GM18499 (cell line): ENCODE measurements around the gene TUBB1.
A peak's percentile ranks its signal among the peaks of the same experiment; 100 is the strongest.
"Not testable (repeated sequence)": the region's sequence is repeated elsewhere in the genome, so short reads cannot be mapped to it uniquely, and the experiment has no call there.

ENCODE experiments used
- ATAC-seq: cut with Tn5 transposase; IDR thresholded peaks from one replicate; pipeline ENCODE4 v1.9.1; 2021; ENCODE audit warnings: moderate number of reproducible peaks; ENCODE audit not compliant: insufficient read depth, unreplicated experiment

Gene TUBB1

DNA sequence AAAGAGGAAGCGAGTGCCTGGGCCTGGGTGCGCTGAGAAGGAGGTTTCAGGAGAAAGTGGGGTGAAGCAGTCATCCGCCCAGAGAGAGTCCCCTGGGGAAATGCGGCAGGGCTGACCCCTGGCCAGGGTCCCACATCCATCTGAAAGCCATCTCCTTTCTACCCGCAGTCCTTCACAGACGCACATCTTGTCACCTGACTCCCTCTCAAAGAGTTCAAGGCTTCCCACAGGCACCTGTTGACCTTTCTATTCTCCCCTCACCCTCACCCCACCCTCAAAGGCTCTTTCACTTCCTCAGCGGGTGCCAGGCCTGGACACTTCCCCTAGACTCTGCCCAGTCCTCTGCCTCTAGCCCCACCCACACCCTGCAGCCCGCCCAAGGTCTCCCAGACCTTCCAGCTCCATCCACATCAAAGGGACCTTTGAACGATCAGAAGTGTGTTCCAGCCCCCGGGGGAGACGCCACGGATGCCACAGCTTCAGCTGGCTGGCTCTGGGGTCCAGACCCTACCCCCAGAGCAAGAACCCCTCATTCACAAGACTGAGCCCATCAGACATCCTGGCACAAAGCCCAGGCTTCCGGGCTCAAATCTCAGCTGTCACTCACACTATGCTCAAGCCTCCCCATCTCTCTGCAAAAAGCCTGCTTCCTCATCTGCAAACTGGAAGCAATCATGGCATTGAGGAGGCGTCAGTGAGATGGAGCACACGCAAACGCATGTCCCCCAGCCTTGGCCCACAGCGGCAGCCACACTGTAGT lies 14.3 kb upstream of the TUBB1 start:
- peak; percentile 32 for ATAC-seq

GRCh38 chr20:59005523-59006166 lies 13.6 kb upstream of the TUBB1 start:
- ATAC-seq = no peak

DNA sequence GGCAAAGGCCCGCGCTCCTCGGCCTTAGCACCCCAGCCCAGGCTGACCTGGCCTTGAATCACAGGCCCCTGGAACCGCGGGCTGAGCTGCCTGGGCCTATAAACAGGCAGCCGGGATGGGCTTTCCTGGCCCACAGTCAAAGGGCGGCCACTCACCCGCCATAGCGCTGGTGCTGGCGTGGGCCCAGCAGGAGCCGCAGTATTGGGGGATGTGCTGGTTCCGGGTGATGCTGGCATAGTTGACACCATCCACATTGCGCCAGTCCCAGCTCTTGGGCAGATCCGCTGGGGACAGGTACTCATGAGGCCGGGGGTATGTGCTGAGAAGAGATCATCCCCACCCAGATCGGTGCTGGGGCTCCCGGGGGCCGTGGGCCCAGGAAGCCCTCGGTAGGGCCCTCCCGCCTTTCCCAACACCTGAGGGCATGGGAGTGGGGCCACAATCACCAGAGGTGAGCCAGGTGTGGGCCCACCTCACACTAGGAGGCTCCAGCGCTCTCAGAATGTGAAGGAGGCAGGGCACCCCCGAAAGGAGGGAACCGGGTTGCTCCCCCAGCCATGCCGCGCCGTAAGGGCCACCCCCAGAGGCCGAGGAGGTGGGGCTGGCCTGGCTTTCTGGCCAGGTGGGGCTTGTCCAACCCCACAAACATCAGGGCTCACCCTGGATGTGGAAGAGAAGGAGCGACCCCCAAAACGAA lies 12.9 kb upstream of the TUBB1 start:
- ATAC-seq = no peak

DNA sequence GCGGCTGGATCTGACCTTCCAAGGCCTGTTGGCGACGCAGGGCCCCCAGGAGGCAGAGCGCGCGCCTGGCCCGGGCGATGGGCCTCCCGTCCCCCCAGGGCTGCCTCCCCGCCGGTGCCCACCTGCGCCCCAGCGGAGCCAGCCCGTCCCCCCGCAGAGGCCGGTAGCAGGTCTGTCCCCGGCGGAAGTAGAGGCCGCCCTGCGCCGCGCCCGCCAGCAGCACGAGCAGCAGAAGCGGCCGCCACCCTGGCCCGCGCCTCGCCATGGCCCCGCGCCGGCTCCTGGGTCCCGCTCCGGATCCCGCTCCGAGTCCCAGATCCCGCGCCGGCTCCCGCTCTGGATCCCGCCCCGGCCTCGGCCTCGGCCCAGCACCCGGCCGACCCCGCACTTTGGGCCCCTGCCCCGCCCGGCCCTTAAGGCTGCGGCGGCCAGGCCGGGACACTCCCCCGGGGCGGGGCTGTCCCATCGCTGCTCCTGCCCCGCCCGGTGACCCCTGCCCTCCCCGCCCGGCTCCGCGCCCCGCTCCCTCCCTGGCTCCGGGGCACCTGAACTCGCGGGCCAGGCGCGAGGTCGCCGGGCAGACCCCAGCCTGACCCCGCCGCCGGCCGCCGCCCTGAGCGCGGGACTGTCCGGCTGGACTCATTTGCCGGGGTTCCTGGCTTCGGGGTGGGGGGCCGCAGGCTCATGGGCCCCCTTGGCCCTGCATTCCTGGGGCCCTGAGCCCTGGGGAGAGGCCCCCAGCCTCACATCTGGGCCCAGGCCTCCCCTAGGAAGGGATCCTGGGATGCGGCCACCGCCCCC lies 12.2 kb upstream of the TUBB1 start, which contains the start of gene CTSZ:
Gene CTSZ (minus strand): TSS at position 391 of the 801 bp plus-strand sequence. CDS start 126 bp downstream, at position 265.
- ATAC-seq = no peak

DNA sequence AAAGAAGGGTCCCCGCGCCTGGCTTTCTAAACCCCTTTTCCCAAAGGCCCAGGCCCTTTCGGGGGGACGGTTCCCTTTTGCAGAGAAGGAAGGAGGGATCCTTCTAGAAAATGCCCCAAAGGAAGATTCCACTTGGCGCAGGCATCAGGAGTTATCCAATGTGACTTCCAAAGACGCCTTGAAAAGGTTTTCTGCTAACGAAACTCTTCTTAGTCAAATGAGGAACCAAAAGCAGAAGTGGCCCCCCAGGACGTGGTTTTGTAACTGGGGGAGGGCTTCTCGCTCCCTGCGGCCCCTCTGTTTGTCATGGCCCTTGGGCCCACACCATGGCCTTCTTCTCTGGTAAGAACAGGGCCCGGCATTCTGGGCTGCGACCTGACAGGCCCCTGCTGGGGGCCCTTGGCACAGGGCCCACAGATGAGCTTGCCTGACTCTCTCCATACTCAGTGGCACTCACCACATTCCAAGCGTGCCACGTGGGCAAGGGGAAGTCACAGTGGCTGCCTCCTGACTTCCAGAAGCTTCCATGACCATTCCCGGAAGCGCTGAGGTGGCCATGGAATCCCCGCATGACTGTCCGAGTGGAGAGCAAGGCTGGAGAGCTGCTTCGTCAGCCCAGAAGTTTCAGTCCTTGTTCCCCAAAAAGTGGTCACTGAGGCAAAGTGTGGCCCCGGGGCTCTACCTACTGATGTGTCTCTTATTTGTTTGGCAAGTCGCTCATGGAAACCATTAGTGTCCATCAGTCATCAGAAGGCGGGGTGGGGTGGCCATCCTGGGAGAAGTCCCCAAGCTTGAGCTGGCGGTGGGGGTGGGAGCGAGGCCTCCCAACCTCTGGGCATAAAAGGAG lies 11.3 kb upstream of the TUBB1 start:
- peak; percentile 25 for ATAC-seq

GRCh38 chr20:59008715-59009336 lies 10.4 kb upstream of the TUBB1 start:
- no peak for ATAC-seq

DNA sequence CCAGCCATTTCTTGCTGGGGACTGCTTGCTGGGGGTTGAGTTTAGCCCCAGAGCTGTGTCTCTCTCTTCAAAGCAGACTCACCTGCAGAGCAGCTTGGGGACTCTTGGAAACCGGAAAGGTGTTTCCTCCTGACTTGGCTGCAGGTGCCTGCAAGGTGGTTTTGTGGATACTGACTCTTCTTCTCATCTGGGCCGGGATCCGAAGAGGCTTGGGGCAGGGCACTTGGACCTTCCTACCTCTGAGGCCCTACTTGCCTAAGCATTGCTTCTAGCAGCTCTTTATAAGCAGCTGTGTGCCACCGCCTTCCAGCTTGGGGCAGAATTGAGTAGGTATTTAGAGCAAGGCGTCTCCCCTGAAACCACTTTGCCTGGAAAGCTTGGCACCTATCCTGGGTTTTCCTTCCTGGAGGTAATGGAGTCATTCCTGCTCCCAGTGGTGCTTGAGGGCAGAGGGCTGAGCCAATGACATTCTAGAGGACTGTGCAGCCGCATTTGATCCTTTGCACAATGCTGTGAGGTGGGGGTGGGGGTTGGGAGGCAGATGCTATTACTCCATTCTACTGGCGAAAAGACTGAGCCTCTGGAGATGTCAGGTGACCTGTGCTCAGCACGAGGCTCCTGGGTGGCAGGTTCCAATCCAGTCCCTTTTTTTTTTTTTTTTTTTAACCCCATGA lies 8.8 kb upstream of the TUBB1 start:
- no peak for ATAC-seq

DNA sequence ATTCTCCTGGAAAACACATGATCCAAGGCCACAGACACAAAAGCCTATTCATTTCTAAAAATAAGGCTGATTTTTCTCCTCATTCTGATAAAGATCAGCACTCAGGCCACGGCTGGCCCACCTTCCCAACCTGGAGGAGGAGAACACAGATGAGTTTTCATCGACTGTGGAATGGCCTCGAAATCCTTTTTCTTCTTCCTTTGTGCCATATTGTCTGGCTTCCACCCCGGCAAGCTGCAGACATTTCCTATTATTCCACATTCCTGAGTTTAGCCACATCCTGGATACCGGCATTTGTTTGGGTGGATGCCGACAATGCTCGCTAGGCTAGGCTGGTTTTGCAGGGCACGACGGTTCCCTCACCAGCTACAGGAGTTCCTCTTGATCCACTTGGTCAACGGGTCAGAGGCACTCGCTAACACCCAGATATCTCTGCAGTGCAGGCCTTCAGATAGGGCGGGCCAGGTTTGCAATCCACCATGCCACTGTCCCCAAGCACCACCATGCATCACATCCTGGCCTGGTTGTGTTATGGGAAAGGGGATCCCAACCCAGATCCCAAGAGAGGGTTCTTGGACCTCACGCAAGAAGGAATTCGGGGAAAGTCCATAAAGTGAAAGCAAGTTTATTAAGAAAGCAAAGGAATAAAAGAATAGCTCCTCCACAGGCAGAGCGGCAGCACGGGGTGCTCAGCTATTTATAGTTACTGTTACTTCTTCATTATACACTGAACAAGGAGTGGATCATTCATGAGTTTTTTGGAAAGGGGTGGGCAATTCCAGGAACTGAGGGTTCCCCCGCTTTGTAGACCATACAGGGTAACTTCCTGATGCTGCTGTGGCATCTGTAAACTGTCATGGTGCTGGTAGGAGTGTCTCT lies 8.0 kb upstream of the TUBB1 start:
- ATAC-seq = no peak

- not testable (repeated sequence) for ATAC-seq
These were observed 7.4 kb upstream of the TUBB1 start for GRCh38 chr20:59011874-59012157.

- no peak for ATAC-seq
These were observed 5.9 kb upstream of the TUBB1 start for GRCh38 chr20:59013031-59013951.

GRCh38 chr20:59013959-59014608 lies 5.1 kb upstream of the TUBB1 start:
- no peak for ATAC-seq

DNA sequence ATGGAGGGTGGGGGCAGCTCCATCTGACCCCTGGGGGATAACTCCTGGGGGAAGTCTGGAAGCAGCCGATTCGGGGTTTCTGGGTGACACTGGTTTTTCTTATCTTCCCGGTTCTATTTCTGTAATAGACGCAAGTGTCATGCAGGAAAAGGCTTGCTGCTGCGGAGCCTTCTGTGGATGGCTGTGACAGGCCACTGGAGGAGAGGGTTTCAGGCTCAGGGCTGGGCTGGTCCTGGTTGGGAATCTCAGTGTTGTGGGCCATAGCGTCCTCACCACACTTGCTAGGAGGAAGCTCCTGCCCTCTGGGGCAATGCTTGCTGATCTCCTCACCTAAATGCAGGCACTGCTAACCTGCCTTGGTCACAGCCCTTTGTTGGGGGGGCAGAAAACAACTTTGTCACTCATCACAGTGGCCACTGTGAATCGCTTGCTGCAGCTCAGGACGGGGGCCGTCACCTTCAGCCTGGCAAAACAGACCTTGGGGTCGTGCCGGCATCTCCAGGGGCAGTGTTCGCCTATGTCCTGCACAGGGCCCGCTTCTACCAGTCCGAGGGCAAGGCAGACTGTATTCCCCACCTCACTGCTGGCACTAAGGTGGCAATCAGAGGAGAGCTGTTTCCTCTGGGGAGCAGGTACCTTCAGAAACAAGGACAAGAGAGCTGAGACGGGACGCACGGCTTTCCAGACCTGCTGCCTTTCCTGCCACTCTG lies 4.4 kb upstream of the TUBB1 start:
- no peak for ATAC-seq

- no peak for ATAC-seq
These were observed 3.8 kb upstream of the TUBB1 start for GRCh38 chr20:59015411-59015810.

GRCh38 chr20:59015812-59016711 lies 3.2 kb upstream of the TUBB1 start:
- no peak for ATAC-seq
